ENCODE data around the gene RNF149. TPM values are rescaled to one million over a fixed set of nuclear protein-coding genes. Genes with fewer than 3 reads are reported as not detected.

Gene RNF149
- total and polyA plus RNA-seq, 12 donors: 31.5 to 98.4 (median 51.7) TPM

GRCh38 chr2:101230541-101231001 lies 77.9 kb downstream of the RNF149 start:
- H3K4me3 ChIP-seq: no peak overlapping the region
- no peaks in the 10 kb centered on the region for H3K9me3 ChIP-seq (replicated peaks in 1 of 3)
- TF ChIP-seq POLR2A (IDR thresholded peaks at IDR 0.05): no peak
- TF ChIP-seq, protein P1, sequence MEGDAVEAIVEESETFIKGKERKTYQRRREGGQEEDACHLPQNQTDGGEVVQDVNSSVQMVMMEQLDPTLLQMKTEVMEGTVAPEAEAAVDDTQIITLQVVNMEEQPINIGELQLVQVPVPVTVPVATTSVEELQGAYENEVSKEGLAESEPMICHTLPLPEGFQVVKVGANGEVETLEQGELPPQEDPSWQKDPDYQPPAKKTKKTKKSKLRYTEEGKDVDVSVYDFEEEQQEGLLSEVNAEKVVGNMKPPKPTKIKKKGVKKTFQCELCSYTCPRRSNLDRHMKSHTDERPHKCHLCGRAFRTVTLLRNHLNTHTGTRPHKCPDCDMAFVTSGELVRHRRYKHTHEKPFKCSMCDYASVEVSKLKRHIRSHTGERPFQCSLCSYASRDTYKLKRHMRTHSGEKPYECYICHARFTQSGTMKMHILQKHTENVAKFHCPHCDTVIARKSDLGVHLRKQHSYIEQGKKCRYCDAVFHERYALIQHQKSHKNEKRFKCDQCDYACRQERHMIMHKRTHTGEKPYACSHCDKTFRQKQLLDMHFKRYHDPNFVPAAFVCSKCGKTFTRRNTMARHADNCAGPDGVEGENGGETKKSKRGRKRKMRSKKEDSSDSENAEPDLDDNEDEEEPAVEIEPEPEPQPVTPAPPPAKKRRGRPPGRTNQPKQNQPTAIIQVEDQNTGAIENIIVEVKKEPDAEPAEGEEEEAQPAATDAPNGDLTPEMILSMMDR (IDR thresholded peaks at IDR 0.05): no peak
- intact Hi-C loops (cut with DNase I): no loop called here
- DNase-seq: no peak
- no peak overlapping the region for H3K27ac ChIP-seq
- H3K4me1 ChIP-seq (replicated peaks in 1 of 2): no peaks in the 10 kb centered on the region
- H3K36me3 ChIP-seq (replicated peaks in 1 of 2): no peaks in the 10 kb centered on the region
- H3K27me3 ChIP-seq: no peaks in the 10 kb centered on the region
- 86 to 95% (median 91%) methylated on average over 2 of the region's 2 CpGs for WGBS, 4 donors

Small RNA genes lying within 50 kb of the gene (microRNA-seq; reads per million reads assigned to microRNA genes)
- 1.1 to 3.6 (median 2.0) reads per million in 3 donors for gene MIR5696

Small RNA genes lying within 50 kb of the gene (small RNA-seq; reads per million reads assigned to genes)
- gene MIR5696 (0.08 to 0.12 reads per million in 2 donors), gene SNORD89 (131 to 223 reads per million in 2 donors)

Other genes starting within 250 kb of the RNF149 start
- gene TBC1D8, start 157.3 kb downstream of the RNF149 start, total RNA-seq: 10 to 100 TPM in 5 of 9 donors, 1 to 10 TPM in 4; 7.6 to 17.2 (median 10.5) TPM
- gene TBC1D8, start 157.3 kb downstream of the RNF149 start, polyA plus RNA-seq: 10 to 100 TPM in 2 of 3 donors, 1 to 10 TPM in 1; 7.8 to 13.6 (median 12.2) TPM
- gene CNOT11, start 55.8 kb downstream of the RNF149 start, total RNA-seq: 10 to 100 TPM; 27.4 to 53.5 (median 33.0) TPM
- 10 to 100 TPM in 2 of 3 donors, 1 to 10 TPM in 1; 9.5 to 67.3 (median 14.2) TPM for gene CNOT11, start 55.8 kb downstream of the RNF149 start, polyA plus RNA-seq
- gene CREG2, start 78.8 kb upstream of the RNF149 start, total RNA-seq: under 1 TPM in 3 of 9 donors, not detected in 6; 0.25 to 0.55 (median 0.28) TPM
- under 1 TPM in 1 of 3 donors, not detected in 2; 0.02 TPM for gene CREG2, start 78.8 kb upstream of the RNF149 start, polyA plus RNA-seq
- 10 to 100 TPM in 1 of 9 donors, under 1 TPM in 4, not detected in 4; 0.14 to 21.8 (median 0.76) TPM for gene RFX8, start 166.4 kb upstream of the RNF149 start, total RNA-seq
- gene RFX8, start 166.4 kb upstream of the RNF149 start, polyA plus RNA-seq: 1 to 10 TPM in 1 of 3 donors, under 1 TPM in 2; 0.31 to 1.1 (median 0.71) TPM

Measured in adrenal gland (tissue), 12 donors.